Stimulated activated CD4-positive, alpha-beta T cell treated with anti-CD3 and anti-CD28 coated beads, Interleukin-2, amount 100 ng/mL, for 48 hours (primary cell): ENCODE data around the gene SERGEF.

Source experiments
- DNase-seq, 2 donors: peaks; one replicate each; pipeline ENCODE4 v3.0.0-alpha.2; 2020

The SERGEF gene

GRCh38 chr11:17811352-17811751 lies 201.5 kb downstream of the SERGEF start:
- no peak for DNase-seq

- no peak for DNase-seq
Observed at GRCh38 chr11:17810746-17811145, 202.1 kb downstream of the SERGEF start.

GRCh38 chr11:17810041-17810440 lies 202.8 kb downstream of the SERGEF start:
- DNase-seq = no peak

GRCh38 chr11:17807034-17807433 lies 205.8 kb downstream of the SERGEF start:
- DNase-seq = no peak

- DNase-seq = no peak
Observed at GRCh38 chr11:17805873-17806272, 207.0 kb downstream of the SERGEF start.

- no peak for DNase-seq
Observed at GRCh38 chr11:17805043-17805442, 207.8 kb downstream of the SERGEF start.

GRCh38 chr11:17803754-17804334 lies 209.0 kb downstream of the SERGEF start:
- DNase-seq = no peak

- DNase-seq = no peak
Observed at GRCh38 chr11:17802491-17802890, 210.4 kb downstream of the SERGEF start.

- DNase-seq = no peak
Observed at GRCh38 chr11:17801166-17801565, 211.7 kb downstream of the SERGEF start.

GRCh38 chr11:17799147-17799546 lies 213.7 kb downstream of the SERGEF start:
- no peak for DNase-seq

- no peak for DNase-seq
Observed at GRCh38 chr11:17798716-17799115, 214.1 kb downstream of the SERGEF start.

GRCh38 chr11:17798253-17798652 lies 214.6 kb downstream of the SERGEF start:
- DNase-seq = no peak

- no peak for DNase-seq
Observed at GRCh38 chr11:17796154-17796553, 216.7 kb downstream of the SERGEF start.

- no peak for DNase-seq
Observed at GRCh38 chr11:17794981-17795380, 217.9 kb downstream of the SERGEF start.

GRCh38 chr11:17793642-17794170 lies 219.1 kb downstream of the SERGEF start:
- no peak for DNase-seq

GRCh38 chr11:17792161-17792560 lies 220.7 kb downstream of the SERGEF start:
- no peak for DNase-seq

- DNase-seq = no peak
Observed at GRCh38 chr11:17791144-17791543, 221.7 kb downstream of the SERGEF start.

GRCh38 chr11:17790453-17790852 lies 222.4 kb downstream of the SERGEF start:
- no peak for DNase-seq

GRCh38 chr11:17788084-17788483 lies 224.8 kb downstream of the SERGEF start:
- DNase-seq = no peak

GRCh38 chr11:17786824-17787525 lies 225.9 kb downstream of the SERGEF start:
- no peak for DNase-seq

- no peak for DNase-seq
Observed at GRCh38 chr11:17783878-17784277, 229.0 kb downstream of the SERGEF start.

- no peak for DNase-seq
Observed at GRCh38 chr11:17782603-17783337, 230.1 kb downstream of the SERGEF start.

GRCh38 chr11:17782145-17782544 lies 230.7 kb downstream of the SERGEF start:
- no peak for DNase-seq

GRCh38 chr11:17781626-17782025 lies 231.2 kb downstream of the SERGEF start:
- DNase-seq = no peak
